ENCODE results near the gene MRPS34. TPM values are rescaled to one million over a fixed set of nuclear protein-coding genes. Genes with fewer than 3 reads are reported as not detected.

MRPS34 gene
- total and polyA plus RNA-seq, 9 of the 15 experiments (the other 6 are each of a cell fraction or from before 2014, with no cell fraction given): 5.2 to 334 (median 92.8) TPM

DNA sequence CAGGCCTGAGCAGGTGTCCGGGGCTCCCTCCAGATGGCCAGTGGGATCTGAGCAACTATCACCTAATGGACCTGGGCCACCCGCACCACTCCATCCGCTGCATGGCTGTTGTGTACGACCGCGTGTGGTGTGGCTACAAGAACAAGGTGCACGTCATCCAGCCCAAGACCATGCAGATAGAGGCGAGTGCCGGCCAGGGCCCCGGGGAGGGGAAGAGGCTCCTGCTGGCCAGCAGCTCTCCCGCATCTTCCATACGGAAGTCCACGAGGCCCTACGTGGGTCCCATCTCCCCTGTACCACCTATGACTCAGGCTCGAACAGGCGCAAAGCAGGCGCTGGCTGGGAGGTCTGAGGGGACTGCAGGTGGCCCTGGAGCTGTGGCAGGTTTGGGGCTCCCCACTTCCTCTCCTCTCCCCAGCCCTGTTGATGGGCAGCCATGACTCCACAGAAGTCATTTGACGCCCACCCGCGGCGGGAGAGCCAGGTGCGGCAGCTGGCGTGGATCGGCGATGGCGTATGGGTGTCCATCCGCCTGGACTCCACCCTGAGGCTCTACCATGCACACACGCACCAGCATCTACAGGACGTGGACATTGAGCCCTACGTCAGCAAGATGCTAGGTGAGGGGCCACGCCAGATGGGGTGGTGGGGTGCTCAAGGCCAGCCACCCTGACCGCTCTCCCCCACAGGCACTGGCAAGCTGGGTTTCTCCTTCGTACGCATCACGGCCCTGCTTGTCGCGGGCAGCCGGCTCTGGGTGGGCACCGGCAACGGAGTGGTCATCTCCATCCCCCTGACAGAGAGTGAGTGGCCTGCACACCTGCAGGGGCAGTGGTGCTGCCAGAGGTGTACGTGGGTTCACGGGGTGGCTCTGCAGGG is 5.6 kb downstream of the MRPS34 start (continued):
- TF ChIP-seq, protein P1, sequence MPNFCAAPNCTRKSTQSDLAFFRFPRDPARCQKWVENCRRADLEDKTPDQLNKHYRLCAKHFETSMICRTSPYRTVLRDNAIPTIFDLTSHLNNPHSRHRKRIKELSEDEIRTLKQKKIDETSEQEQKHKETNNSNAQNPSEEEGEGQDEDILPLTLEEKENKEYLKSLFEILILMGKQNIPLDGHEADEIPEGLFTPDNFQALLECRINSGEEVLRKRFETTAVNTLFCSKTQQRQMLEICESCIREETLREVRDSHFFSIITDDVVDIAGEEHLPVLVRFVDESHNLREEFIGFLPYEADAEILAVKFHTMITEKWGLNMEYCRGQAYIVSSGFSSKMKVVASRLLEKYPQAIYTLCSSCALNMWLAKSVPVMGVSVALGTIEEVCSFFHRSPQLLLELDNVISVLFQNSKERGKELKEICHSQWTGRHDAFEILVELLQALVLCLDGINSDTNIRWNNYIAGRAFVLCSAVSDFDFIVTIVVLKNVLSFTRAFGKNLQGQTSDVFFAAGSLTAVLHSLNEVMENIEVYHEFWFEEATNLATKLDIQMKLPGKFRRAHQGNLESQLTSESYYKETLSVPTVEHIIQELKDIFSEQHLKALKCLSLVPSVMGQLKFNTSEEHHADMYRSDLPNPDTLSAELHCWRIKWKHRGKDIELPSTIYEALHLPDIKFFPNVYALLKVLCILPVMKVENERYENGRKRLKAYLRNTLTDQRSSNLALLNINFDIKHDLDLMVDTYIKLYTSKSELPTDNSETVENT (CRISPR knock-in tag; IDR thresholded peaks at IDR 0.05): no peak
- TF ChIP-seq SRSF3 (IDR thresholded peaks at IDR 0.05; ENCODE audit: insufficient read depth, low read length) (no peak), POLR2G (IDR thresholded peaks at IDR 0.05; ENCODE audit: low read depth, low read length) (peak; percentile 58), NCOR1 (IDR thresholded peaks at IDR 0.05) (no peak)
- TF ChIP-seq, protein P2, sequence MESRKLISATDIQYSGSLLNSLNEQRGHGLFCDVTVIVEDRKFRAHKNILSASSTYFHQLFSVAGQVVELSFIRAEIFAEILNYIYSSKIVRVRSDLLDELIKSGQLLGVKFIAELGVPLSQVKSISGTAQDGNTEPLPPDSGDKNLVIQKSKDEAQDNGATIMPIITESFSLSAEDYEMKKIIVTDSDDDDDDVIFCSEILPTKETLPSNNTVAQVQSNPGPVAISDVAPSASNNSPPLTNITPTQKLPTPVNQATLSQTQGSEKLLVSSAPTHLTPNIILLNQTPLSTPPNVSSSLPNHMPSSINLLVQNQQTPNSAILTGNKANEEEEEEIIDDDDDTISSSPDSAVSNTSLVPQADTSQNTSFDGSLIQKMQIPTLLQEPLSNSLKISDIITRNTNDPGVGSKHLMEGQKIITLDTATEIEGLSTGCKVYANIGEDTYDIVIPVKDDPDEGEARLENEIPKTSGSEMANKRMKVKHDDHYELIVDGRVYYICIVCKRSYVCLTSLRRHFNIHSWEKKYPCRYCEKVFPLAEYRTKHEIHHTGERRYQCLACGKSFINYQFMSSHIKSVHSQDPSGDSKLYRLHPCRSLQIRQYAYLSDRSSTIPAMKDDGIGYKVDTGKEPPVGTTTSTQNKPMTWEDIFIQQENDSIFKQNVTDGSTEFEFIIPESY (CRISPR knock-in tag; IDR thresholded peaks at IDR 0.05): 0 out of 2 replicates have a peak, but pooled peaks have one; percentile 8
